Lower leg skin (tissue), 3 donors: Measurements from ENCODE around the gene PCMT1.

Source experiments
- CTCF ChIP-seq, 3 donors: fragments of 450-650 bp; IDR thresholded peaks; one replicate each; pipeline ENCODE4 v1.5.1; 2016; ENCODE audit warnings: antibody characterized with exemption in 3 of 3, mild to moderate bottlenecking in 3 of 3, moderate library complexity in 2 of 3
- POLR2A ChIP-seq, 2 donors: fragments of 450-650 bp; IDR thresholded peaks; one replicate each; pipeline ENCODE4 v1.6.1; 2016 to 2017; ENCODE audit warnings: antibody characterized with exemption in 2 of 2, mild to moderate bottlenecking in 1 of 2, moderate library complexity in 1 of 2

GRCh38 chr6:149749594-149750135 is at the start of gene PCMT1:
- TF ChIP-seq CTCF (IDR thresholded peaks at IDR 0.05) (no peak), POLR2A (IDR thresholded peaks at IDR 0.05) (no peak)
